Subcutaneous abdominal adipose tissue (tissue), 5 donors: ENCODE results near the gene DIPK1B.
"Not testable (repeated sequence)": the region's sequence is repeated elsewhere in the genome, so short reads cannot be mapped to it uniquely, and the experiment has no call there.

Experiments used
- H3K27ac ChIP-seq: one replicate; pipeline ENCODE4 v1.7.0; 2013; ENCODE audit warnings: low read depth, mild to moderate bottlenecking, inconsistent platforms, low read length, moderate library complexity
- H3K27me3 ChIP-seq, 5 donors: one replicate each; pipeline ENCODE4 v1.7.0; 2013; ENCODE audit warnings: low read length in 5 of 5, inconsistent platforms in 1 of 5; ENCODE audit not compliant: control insufficient read depth in 5 of 5, insufficient read depth in 4 of 5
- H3K36me3 ChIP-seq, 5 donors: one replicate each; pipeline ENCODE4 v1.7.0; 2013; ENCODE audit warnings: low read length in 5 of 5; ENCODE audit not compliant: control insufficient read depth in 5 of 5, insufficient read depth in 5 of 5
- H3K4me1 ChIP-seq, 5 donors: one replicate each; pipeline ENCODE4 v1.7.0; 2013; ENCODE audit warnings: low read length in 5 of 5, mild to moderate bottlenecking in 3 of 5, moderate library complexity in 1 of 5; ENCODE audit not compliant: control insufficient read depth in 5 of 5, insufficient read depth in 5 of 5
- H3K4me3 ChIP-seq, 5 donors: one replicate each; pipeline ENCODE4 v1.7.0; 2013; ENCODE audit warnings: low read length in 5 of 5, low read depth in 1 of 5
- H3K9ac ChIP-seq, 5 donors: one replicate each; pipeline ENCODE4 v1.7.0; 2013; ENCODE audit warnings: low read length in 5 of 5, mild to moderate bottlenecking in 4 of 5, moderate library complexity in 3 of 5
- H3K9me3 ChIP-seq, 5 donors: one replicate each; pipeline ENCODE4 v1.7.0; 2013; ENCODE audit warnings: low read length in 5 of 5; ENCODE audit not compliant: control insufficient read depth in 5 of 5
- donor health status: healthy.
- donor health status: healthy.
- donor health status: healthy.
- donor health status: healthy.
- donor health status: healthy.

The DIPK1B gene

GRCh38 chr9:136751244-136751643 is 38.9 kb downstream of the DIPK1B start:
- peaks cover 0 to 3% (median 0%) of the 10 kb centered on the region in 5 donors for H3K27me3 ChIP-seq
- no peak overlapping the region for H3K27ac ChIP-seq
- H3K9ac ChIP-seq, result no peak overlapping the region
- H3K9me3 ChIP-seq, result peaks cover 0 to 27% (median 21%) of the 10 kb centered on the region in 5 donors
- peaks cover 0 to 28% (median 8%) of the 10 kb centered on the region in 5 donors for H3K4me1 ChIP-seq
- H3K4me3 ChIP-seq, result no peak overlapping the region
- H3K36me3 ChIP-seq, result no peaks in the 10 kb centered on the region

DNA sequence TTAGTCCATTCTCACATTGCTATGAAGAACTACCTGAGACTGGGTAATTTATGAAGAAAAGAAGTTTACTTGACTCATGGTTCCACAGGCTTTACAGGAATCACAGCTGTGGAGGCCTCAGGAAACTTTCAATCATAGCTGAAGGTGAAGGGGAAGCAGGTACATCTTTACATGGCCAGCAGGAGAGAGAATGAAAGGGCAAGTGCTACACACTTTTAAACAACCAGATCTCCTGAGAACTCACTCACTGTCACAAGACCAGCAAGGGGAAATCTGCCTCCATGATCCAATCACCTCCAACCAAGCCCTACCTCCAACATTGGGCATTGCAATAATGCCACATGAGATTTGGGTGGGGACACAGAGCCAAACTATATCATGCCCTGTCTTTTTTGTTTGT is 39.4 kb downstream of the DIPK1B start:
- H3K27ac ChIP-seq, result no peak overlapping the region
- H3K27me3 ChIP-seq, result peaks cover 0 to 3% (median 0%) of the 10 kb centered on the region in 5 donors
- H3K4me1 ChIP-seq, result peaks cover 0 to 23% (median 8%) of the 10 kb centered on the region in 5 donors
- H3K9me3 ChIP-seq, result peaks cover 0 to 28% (median 23%) of the 10 kb centered on the region in 5 donors
- no peak overlapping the region for H3K9ac ChIP-seq
- no peaks in the 10 kb centered on the region for H3K36me3 ChIP-seq
- H3K4me3 ChIP-seq, result no peak overlapping the region

GRCh38 chr9:136753371-136754058 is 41.1 kb downstream of the DIPK1B start:
- peaks cover 0 to 17% (median 5%) of the 10 kb centered on the region in 5 donors for H3K4me1 ChIP-seq

GRCh38 chr9:136754059-136754572 is 41.7 kb downstream of the DIPK1B start:
- Histone ChIP-seq H3K9me3 (peaks cover 0 to 28% (median 23%) of the 10 kb centered on the region in 5 donors), H3K4me3 (no peak overlapping the region), H3K27ac (no peak overlapping the region), H3K36me3 (no peaks in the 10 kb centered on the region), H3K27me3 (peaks cover 0 to 5% (median 0%) of the 10 kb centered on the region in 5 donors), H3K9ac (no peak overlapping the region), H3K4me1 (peaks cover 0 to 11% (median 3%) of the 10 kb centered on the region in 5 donors)

More at GRCh38 chr9:136753371-136754058, 41.1 kb downstream of the DIPK1B start:
- peaks cover 0 to 28% (median 23%) of the 10 kb centered on the region in 5 donors for H3K9me3 ChIP-seq
- no peak overlapping the region for H3K27ac ChIP-seq
- H3K27me3 ChIP-seq, result peaks cover 0 to 5% (median 0%) of the 10 kb centered on the region in 5 donors
- no peak overlapping the region for H3K4me3 ChIP-seq
- H3K9ac ChIP-seq, result no peak overlapping the region
- no peaks in the 10 kb centered on the region for H3K36me3 ChIP-seq

DNA sequence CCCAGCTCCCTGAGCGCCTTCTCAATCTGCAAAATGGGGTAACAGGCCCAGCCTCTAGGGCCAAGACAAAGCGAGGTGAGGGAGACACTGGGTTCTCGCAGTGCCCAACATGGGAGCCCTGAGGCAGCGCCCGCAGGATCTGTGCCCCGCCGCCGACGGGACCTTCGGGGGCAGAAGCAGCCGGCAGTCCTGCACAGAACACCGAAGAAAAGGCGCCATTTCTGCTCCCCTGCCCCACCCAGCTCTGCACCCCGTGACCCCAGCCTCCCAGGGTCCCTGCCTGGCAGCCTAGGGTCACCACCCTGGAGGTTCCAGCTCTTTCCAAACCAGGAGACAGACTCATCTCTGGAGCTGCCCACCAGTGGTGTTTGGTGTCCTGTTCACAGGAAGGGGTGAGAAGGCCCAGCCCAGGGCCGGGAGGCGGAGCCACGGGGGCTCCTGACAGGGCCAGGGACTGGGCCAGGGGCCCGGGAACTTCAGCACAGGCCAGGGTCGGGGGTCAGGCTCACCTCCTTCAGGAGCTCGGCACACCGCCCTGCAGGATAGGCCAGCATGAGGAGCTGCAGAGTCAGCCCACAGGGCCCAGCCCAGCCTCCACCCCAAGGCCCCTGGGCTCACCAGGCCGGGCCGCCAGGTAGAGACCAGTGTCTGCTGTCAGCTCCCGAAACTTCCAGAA is 42.4 kb downstream of the DIPK1B start:
- Histone ChIP-seq H3K27me3 (peaks cover 0 to 5% (median 0%) of the 10 kb centered on the region in 5 donors), H3K9ac (no peak overlapping the region), H3K9me3 (peaks cover 0 to 28% (median 23%) of the 10 kb centered on the region in 5 donors), H3K4me1 (peaks cover 0 to 5% (median 0%) of the 10 kb centered on the region in 5 donors), H3K27ac (no peak overlapping the region), H3K36me3 (no peaks in the 10 kb centered on the region), H3K4me3 (no peak overlapping the region)

GRCh38 chr9:136755302-136756133 is 43.1 kb downstream of the DIPK1B start:
- not testable (repeated sequence) for H3K4me1 ChIP-seq, H3K27ac ChIP-seq, H3K4me3 ChIP-seq, H3K36me3 ChIP-seq, H3K27me3 ChIP-seq, H3K9ac ChIP-seq
- peaks cover 0 to 28% (median 23%) of the 10 kb centered on the region in 5 donors for H3K9me3 ChIP-seq

DNA sequence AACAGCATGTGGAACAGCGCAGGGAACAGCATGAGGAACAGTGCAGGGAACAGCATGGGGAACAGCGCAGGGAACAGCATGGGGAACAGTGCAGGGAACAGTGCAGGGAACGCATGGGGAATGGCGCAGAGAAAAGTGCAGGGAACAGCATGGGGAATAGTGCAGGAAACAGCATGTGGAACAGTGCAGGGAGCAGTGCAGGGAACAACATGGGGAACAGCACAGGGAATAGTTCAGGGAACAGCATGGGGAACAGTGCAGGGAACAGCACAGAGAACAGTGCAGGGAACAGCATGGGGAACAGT is 43.7 kb downstream of the DIPK1B start:
- peaks cover 0 to 9% (median 0%) of the 10 kb centered on the region in 5 donors for H3K27me3 ChIP-seq
- no peak overlapping the region for H3K27ac ChIP-seq
- H3K4me3 ChIP-seq, result peak overlapping the region in 1 of 5 donors; percentile 8
- peaks cover 0 to 4% (median 0%) of the 10 kb centered on the region in 5 donors for H3K4me1 ChIP-seq
- no peaks in the 10 kb centered on the region for H3K36me3 ChIP-seq
- H3K9ac ChIP-seq, result no peak overlapping the region
- H3K9me3 ChIP-seq, result peaks cover 0 to 28% (median 23%) of the 10 kb centered on the region in 5 donors

GRCh38 chr9:136756836-136757235 is 44.5 kb downstream of the DIPK1B start:
- Histone ChIP-seq H3K27ac (no peak overlapping the region), H3K9me3 (peaks cover 0 to 21% (median 16%) of the 10 kb centered on the region in 5 donors), H3K4me1 (peaks cover 0 to 4% (median 0%) of the 10 kb centered on the region in 5 donors), H3K36me3 (no peaks in the 10 kb centered on the region), H3K4me3 (no peak overlapping the region), H3K9ac (no peak overlapping the region), H3K27me3 (peaks cover 0 to 9% (median 0%) of the 10 kb centered on the region in 5 donors)

- Histone ChIP-seq H3K36me3 (no peaks in the 10 kb centered on the region), H3K27me3 (peaks cover 0 to 9% (median 0%) of the 10 kb centered on the region in 5 donors), H3K4me1 (peaks cover 0 to 4% (median 0%) of the 10 kb centered on the region in 5 donors), H3K9ac (no peak overlapping the region), H3K4me3 (no peak overlapping the region), H3K9me3 (peaks cover 0 to 16% (median 12%) of the 10 kb centered on the region in 5 donors), H3K27ac (no peak overlapping the region)
These were observed 45.0 kb downstream of the DIPK1B start for GRCh38 chr9:136757328-136757727.
